ENCODE data around the gene EPO.
"Not testable (repeated sequence)": the region's sequence is repeated elsewhere in the genome, so short reads cannot be mapped to it uniquely, and the experiment has no call there.

The EPO gene

DNA sequence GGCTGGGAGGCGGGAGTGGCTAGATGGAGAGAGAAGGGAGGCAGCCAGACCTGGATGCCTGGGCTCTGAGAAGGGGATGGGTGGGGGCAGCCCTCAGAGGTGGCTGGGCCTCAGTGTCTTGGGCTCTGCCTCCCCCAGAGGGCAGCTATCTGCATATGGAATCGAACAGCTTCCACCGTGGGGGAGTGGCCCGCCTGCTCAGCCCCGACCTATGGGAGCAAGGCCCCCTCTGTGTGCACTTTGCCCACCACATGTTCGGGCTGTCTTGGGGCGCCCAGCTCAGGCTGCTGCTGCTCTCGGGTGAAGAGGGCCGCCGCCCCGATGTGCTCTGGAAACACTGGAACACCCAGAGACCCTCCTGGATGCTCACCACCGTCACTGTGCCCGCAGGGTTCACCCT, 16.4 kb downstream of the EPO start:
- no peaks in the 10 kb centered on the region for H3K9me3 ChIP-seq (ENCODE audit: control insufficient read depth in 2 of 2, low read length in 2 of 2)
- H3K27me3 ChIP-seq (ENCODE audit: control insufficient read depth in 2 of 2, insufficient read depth in 2 of 2, low read length in 2 of 2), result no peaks in the 10 kb centered on the region
- no peak overlapping the region for H3K4me3 ChIP-seq (ENCODE audit: low read length in 2 of 2)
- H3K4me1 ChIP-seq (ENCODE audit: control insufficient read depth in 2 of 2, insufficient read depth in 2 of 2, low read length in 2 of 2), result no peaks in the 10 kb centered on the region
- H3K9ac ChIP-seq (ENCODE audit: low read depth in 1 of 2, low read length in 2 of 2), result no peak overlapping the region
- H3K27ac ChIP-seq (ENCODE audit: low read depth in 2 of 2, low read length in 2 of 2), result no peak overlapping the region
- no peaks in the 10 kb centered on the region for H3K36me3 ChIP-seq (ENCODE audit: control insufficient read depth in 2 of 2, insufficient read depth in 2 of 2, low read length in 2 of 2)

DNA sequence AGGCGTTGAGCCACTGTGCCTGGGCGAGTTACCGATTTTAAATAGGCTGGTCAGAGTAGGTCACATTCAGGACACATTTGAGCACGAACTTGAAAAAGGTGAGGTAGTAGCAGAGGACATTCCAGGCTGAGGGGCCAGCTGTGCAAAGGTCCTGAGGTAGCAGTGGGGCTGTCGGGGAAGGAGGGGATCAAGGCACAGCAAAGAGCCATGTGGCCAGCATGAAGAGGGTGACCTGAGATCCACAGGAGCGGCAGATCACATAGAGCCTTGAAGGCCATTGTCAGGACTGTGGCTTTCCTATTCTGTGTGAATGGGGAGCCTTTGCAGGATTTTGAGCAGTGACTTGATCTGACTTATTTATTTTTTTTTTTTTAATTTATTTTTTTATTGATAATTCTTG, 19.7 kb downstream of the EPO start:
- Histone ChIP-seq H3K4me1 (ENCODE audit: control insufficient read depth in 2 of 2, insufficient read depth in 2 of 2, low read length in 2 of 2) (no peaks in the 10 kb centered on the region), H3K36me3 (ENCODE audit: control insufficient read depth in 2 of 2, insufficient read depth in 2 of 2, low read length in 2 of 2) (no peaks in the 10 kb centered on the region), H3K27ac (ENCODE audit: low read depth in 2 of 2, low read length in 2 of 2) (no peak overlapping the region), H3K9me3 (ENCODE audit: control insufficient read depth in 2 of 2, low read length in 2 of 2) (no peaks in the 10 kb centered on the region), H3K4me3 (ENCODE audit: low read length in 2 of 2) (no peak overlapping the region), H3K9ac (ENCODE audit: low read depth in 1 of 2, low read length in 2 of 2) (no peak overlapping the region), H3K27me3 (ENCODE audit: control insufficient read depth in 2 of 2, insufficient read depth in 2 of 2, low read length in 2 of 2) (no peaks in the 10 kb centered on the region)

DNA sequence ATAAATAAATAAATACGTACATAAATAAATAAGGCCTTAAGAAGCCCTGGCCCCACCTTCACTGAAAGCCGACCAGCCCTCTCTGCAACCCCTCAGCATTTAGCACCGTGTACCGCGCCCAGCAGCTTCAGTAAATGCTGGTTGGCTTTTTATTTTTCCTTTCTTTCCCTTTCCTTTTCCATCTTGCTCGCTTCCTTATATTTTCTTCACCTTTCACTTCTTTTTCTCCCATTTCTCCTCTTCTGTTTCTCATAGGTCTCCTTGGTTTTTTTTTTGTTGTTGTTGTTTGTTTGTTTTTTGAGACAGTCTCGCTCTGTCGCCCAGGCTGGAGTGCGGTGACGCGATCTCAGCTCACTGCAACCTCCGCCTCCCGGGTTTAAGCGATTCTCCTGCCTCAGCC, 24.3 kb downstream of the EPO start:
- no peaks in the 10 kb centered on the region for H3K27me3 ChIP-seq (ENCODE audit: control insufficient read depth in 2 of 2, insufficient read depth in 2 of 2, low read length in 2 of 2)

DNA sequence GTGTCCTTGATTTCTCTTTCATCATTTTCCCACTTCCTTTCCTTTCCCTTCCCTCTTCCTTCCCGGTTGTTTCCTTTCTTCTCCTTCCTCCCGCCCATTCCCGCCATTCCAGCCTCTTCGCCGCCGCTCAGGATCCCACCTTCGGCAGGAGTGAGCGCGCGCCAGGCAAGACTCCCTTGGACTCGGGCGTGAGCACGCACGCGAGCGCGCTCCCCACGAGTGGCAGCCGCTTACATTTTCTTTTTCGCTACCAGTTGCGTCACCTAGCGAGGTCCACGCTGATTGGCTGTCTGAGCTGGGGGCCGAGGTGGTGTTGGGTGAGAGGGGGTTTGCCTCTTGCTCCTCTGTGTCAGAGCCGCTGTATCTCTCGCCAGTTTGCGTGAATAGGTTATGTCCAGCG, 24.9 kb downstream of the EPO start:
- Histone ChIP-seq H3K27ac (ENCODE audit: low read depth in 2 of 2, low read length in 2 of 2) (no peak overlapping the region), H3K36me3 (ENCODE audit: control insufficient read depth in 2 of 2, insufficient read depth in 2 of 2, low read length in 2 of 2) (no peaks in the 10 kb centered on the region), H3K27me3 (ENCODE audit: control insufficient read depth in 2 of 2, insufficient read depth in 2 of 2, low read length in 2 of 2) (no peaks in the 10 kb centered on the region), H3K4me1 (ENCODE audit: control insufficient read depth in 2 of 2, insufficient read depth in 2 of 2, low read length in 2 of 2) (no peaks in the 10 kb centered on the region), H3K9ac (ENCODE audit: low read depth in 1 of 2, low read length in 2 of 2) (no peak overlapping the region), H3K4me3 (ENCODE audit: low read length in 2 of 2) (peak overlapping the region; percentile 28 to 56), H3K9me3 (ENCODE audit: control insufficient read depth in 2 of 2, low read length in 2 of 2) (no peaks in the 10 kb centered on the region)

More for the DNA sequence above, 24.3 kb downstream of the EPO start:
- peak overlapping the region in 1 of 2 donors; percentile 28 for H3K4me3 ChIP-seq (ENCODE audit: low read length in 2 of 2)
- H3K27ac ChIP-seq (ENCODE audit: low read depth in 2 of 2, low read length in 2 of 2), result no peak overlapping the region
- H3K9ac ChIP-seq (ENCODE audit: low read depth in 1 of 2, low read length in 2 of 2), result no peak overlapping the region
- no peaks in the 10 kb centered on the region for H3K9me3 ChIP-seq (ENCODE audit: control insufficient read depth in 2 of 2, low read length in 2 of 2)
- no peaks in the 10 kb centered on the region for H3K36me3 ChIP-seq (ENCODE audit: control insufficient read depth in 2 of 2, insufficient read depth in 2 of 2, low read length in 2 of 2)
- no peaks in the 10 kb centered on the region for H3K4me1 ChIP-seq (ENCODE audit: control insufficient read depth in 2 of 2, insufficient read depth in 2 of 2, low read length in 2 of 2)

DNA sequence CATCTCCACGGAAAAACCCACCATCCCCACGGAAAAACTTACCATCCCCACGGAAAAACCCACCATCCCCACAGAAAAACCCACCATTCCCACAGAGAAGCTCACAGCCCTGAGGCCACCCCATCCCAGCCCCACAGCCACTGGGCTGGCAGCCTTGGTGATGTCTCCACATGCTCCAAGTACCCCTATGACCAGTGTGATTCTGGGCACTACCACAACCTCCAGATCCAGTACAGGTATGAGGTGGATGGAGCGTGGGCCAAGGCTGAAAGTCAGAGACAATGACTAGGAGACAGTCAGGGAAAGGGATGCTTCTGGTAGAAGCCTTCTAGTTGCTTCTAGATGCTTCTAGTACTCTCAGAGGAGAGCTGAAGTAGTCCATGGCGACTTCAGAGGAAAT, 32.7 kb downstream of the EPO start:
- Histone ChIP-seq H3K4me1 (ENCODE audit: control insufficient read depth in 2 of 2, insufficient read depth in 2 of 2, low read length in 2 of 2) (no peaks in the 10 kb centered on the region), H3K9ac (ENCODE audit: low read depth in 1 of 2, low read length in 2 of 2) (no peak overlapping the region), H3K27ac (ENCODE audit: low read depth in 2 of 2, low read length in 2 of 2) (no peak overlapping the region), H3K36me3 (ENCODE audit: control insufficient read depth in 2 of 2, insufficient read depth in 2 of 2, low read length in 2 of 2) (no peaks in the 10 kb centered on the region), H3K9me3 (ENCODE audit: control insufficient read depth in 2 of 2, low read length in 2 of 2) (no peaks in the 10 kb centered on the region), H3K27me3 (ENCODE audit: control insufficient read depth in 2 of 2, insufficient read depth in 2 of 2, low read length in 2 of 2) (peaks cover 7 to 8% of the 10 kb centered on the region in 2 donors), H3K4me3 (ENCODE audit: low read length in 2 of 2) (no peak overlapping the region)

DNA sequence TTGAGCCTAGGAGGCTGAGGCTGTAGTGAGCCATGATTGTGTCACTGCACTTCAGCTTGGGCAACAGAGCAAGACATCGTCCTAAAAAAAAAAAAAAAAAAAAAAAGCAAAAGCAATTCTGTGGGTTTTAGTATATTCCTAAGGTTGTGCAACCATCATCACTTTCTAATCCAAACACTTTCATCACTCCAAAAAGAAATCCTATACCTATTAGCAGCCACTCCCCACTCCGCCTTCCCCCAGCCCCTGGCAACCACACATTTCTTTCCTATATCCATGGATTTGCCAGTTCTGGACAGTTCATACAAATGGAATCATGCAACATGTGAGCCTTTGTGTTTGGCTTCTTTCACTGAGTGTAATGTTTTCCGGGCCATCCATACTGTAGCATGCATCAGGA, 33.5 kb downstream of the EPO start:
- H3K27ac ChIP-seq (ENCODE audit: low read depth in 2 of 2, low read length in 2 of 2), result no peak overlapping the region
- H3K4me3 ChIP-seq (ENCODE audit: low read length in 2 of 2), result no peak overlapping the region
- no peaks in the 10 kb centered on the region for H3K36me3 ChIP-seq (ENCODE audit: control insufficient read depth in 2 of 2, insufficient read depth in 2 of 2, low read length in 2 of 2)
- peaks cover 7 to 8% of the 10 kb centered on the region in 2 donors for H3K27me3 ChIP-seq (ENCODE audit: control insufficient read depth in 2 of 2, insufficient read depth in 2 of 2, low read length in 2 of 2)
- no peak overlapping the region for H3K9ac ChIP-seq (ENCODE audit: low read depth in 1 of 2, low read length in 2 of 2)
- no peaks in the 10 kb centered on the region for H3K4me1 ChIP-seq (ENCODE audit: control insufficient read depth in 2 of 2, insufficient read depth in 2 of 2, low read length in 2 of 2)
- no peaks in the 10 kb centered on the region for H3K9me3 ChIP-seq (ENCODE audit: control insufficient read depth in 2 of 2, low read length in 2 of 2)

DNA sequence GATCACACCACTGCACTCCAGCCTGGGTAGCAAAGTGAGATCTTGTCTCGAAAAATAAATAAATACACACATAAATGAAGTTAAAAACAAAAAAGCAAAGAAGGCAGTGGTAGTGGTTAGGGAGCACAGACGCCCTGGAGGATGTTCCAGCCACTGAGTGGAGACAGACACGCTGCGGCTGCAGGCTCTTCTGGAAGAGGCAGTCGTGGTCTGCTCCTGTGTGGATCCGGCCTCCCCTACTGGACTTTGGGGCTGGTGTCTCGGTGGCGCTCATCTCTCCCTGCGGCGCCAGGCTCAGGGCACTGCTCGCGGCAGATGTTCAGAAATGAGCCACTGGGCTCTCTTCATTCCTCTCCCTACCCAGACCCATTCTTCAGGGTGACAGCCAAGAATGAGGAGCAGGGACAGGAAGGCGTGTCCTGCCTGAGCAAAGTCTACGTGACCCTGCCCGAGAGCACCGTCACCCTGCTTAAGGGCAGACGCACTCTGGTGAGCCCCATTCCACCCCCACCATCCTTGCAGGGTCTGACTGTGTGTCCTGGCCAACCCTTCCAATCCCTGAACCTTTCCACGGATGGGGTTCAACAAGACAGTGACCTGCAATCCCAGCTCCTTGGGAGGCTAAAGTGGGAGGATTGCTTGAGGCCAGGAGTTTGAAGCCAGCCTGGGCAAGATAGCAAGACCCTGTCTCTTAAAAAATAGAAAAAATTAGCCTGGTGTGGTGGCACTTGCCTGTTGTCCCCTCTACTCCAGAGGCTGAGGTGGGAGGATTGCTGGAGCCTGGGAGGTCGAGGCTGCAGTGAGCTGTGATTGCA, 39.3 kb downstream of the EPO start:
- no peaks in the 10 kb centered on the region for H3K36me3 ChIP-seq (ENCODE audit: control insufficient read depth in 2 of 2, insufficient read depth in 2 of 2, low read length in 2 of 2)
- no peaks in the 10 kb centered on the region for H3K27me3 ChIP-seq (ENCODE audit: control insufficient read depth in 2 of 2, insufficient read depth in 2 of 2, low read length in 2 of 2)
- peaks cover 0 to 2% of the 10 kb centered on the region in 2 donors for H3K4me1 ChIP-seq (ENCODE audit: control insufficient read depth in 2 of 2, insufficient read depth in 2 of 2, low read length in 2 of 2)
- no peak overlapping the region for H3K9ac ChIP-seq (ENCODE audit: low read depth in 1 of 2, low read length in 2 of 2)
- H3K9me3 ChIP-seq (ENCODE audit: control insufficient read depth in 2 of 2, low read length in 2 of 2), result no peaks in the 10 kb centered on the region
- no peak overlapping the region for H3K4me3 ChIP-seq (ENCODE audit: low read length in 2 of 2)
- no peak overlapping the region for H3K27ac ChIP-seq (ENCODE audit: low read depth in 2 of 2, low read length in 2 of 2)

DNA sequence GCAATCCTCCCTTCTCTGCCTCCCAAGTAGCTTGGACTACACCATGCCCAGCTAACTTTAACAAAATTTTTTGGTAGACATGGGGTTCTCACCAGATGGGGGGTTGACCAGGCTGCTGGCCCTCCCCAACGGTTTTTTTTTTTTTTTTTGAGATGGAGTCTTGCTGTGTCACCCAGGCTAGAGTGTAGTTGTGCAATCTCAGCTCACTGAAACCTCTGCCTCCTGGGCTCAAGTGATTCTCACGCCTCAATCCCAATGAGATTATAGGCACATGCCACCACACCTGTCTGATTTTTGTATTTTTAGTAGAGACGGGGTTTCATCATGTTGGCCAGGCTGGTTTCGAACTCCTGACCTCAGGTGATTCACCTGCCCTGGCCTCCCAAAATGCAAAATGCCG, 42.6 kb downstream of the EPO start:
- H3K36me3 ChIP-seq (ENCODE audit: control insufficient read depth in 2 of 2, insufficient read depth in 2 of 2, low read length in 2 of 2); H3K4me1 ChIP-seq (ENCODE audit: control insufficient read depth in 2 of 2, insufficient read depth in 2 of 2, low read length in 2 of 2); H3K9me3 ChIP-seq (ENCODE audit: control insufficient read depth in 2 of 2, low read length in 2 of 2); H3K27me3 ChIP-seq (ENCODE audit: control insufficient read depth in 2 of 2, insufficient read depth in 2 of 2, low read length in 2 of 2); H3K27ac ChIP-seq (ENCODE audit: low read depth in 2 of 2, low read length in 2 of 2); H3K9ac ChIP-seq (ENCODE audit: low read depth in 1 of 2, low read length in 2 of 2); H3K4me3 ChIP-seq (ENCODE audit: low read length in 2 of 2): not testable (repeated sequence)

DNA sequence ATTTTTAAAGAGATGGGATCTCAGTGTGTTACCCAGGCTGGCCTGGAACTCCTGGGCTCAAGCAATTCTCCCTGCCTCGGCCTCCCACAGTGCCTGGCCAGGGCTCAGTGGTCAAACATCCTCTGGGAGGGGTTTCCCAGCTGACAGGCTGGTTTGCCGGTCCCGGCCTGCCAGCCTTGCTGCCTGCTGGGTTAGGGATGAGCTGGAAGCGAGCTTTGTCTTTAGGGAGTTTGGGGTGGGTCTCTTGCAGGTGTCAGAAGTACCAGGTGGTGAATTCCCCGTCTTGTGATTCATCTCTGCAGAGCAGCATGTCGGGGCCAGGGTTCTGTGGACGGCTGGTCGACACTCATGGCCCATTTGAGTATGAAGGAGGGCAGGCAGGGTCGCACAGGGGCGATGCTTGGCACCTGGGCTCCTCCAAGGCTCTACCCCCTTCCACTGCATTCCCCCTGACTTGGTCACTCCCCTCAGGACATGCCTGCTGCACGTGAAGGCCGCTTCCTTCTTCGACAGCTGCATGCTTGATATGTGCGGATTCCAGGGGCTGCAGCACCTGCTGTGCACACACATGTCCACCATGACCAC, 43.4 kb downstream of the EPO start:
- Histone ChIP-seq H3K9me3 (ENCODE audit: control insufficient read depth in 2 of 2, low read length in 2 of 2) (no peaks in the 10 kb centered on the region), H3K36me3 (ENCODE audit: control insufficient read depth in 2 of 2, insufficient read depth in 2 of 2, low read length in 2 of 2) (no peaks in the 10 kb centered on the region), H3K4me1 (ENCODE audit: control insufficient read depth in 2 of 2, insufficient read depth in 2 of 2, low read length in 2 of 2) (peaks cover 0 to 2% of the 10 kb centered on the region in 2 donors), H3K9ac (ENCODE audit: low read depth in 1 of 2, low read length in 2 of 2) (no peak overlapping the region), H3K4me3 (ENCODE audit: low read length in 2 of 2) (no peak overlapping the region), H3K27ac (ENCODE audit: low read depth in 2 of 2, low read length in 2 of 2) (no peak overlapping the region), H3K27me3 (ENCODE audit: control insufficient read depth in 2 of 2, insufficient read depth in 2 of 2, low read length in 2 of 2) (peaks cover 0 to under 1% of the 10 kb centered on the region in 2 donors)

DNA sequence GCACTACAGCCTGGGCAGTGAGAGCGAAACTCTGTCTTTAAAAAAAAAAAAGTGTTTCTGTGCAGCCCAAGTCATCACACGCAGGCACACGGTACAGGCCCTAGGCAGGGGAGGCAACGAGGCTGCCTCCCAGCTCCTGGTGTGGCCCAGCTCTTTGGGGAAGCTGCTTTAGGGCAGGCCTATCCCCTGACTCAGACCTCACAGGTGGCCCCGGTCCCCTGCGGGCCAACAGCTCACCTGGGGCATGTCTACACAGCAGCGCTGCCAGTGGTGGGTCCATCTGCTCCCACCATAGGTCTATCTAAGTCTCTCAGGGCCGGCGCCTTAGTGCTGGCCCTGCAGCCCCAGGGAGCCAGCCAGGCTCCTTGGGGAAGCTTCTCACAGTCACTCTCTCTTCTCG, 44.6 kb downstream of the EPO start:
- no peak overlapping the region for H3K4me3 ChIP-seq (ENCODE audit: low read length in 2 of 2)

More for the DNA sequence above, 44.6 kb downstream of the EPO start:
- Histone ChIP-seq H3K9me3 (ENCODE audit: control insufficient read depth in 2 of 2, low read length in 2 of 2) (no peaks in the 10 kb centered on the region), H3K9ac (ENCODE audit: low read depth in 1 of 2, low read length in 2 of 2) (no peak overlapping the region), H3K27ac (ENCODE audit: low read depth in 2 of 2, low read length in 2 of 2) (no peak overlapping the region), H3K4me1 (ENCODE audit: control insufficient read depth in 2 of 2, insufficient read depth in 2 of 2, low read length in 2 of 2) (no peaks in the 10 kb centered on the region), H3K36me3 (ENCODE audit: control insufficient read depth in 2 of 2, insufficient read depth in 2 of 2, low read length in 2 of 2) (no peaks in the 10 kb centered on the region), H3K27me3 (ENCODE audit: control insufficient read depth in 2 of 2, insufficient read depth in 2 of 2, low read length in 2 of 2) (peaks cover 0 to 2% of the 10 kb centered on the region in 2 donors)

Data from mucosa of rectum (tissue), 2 donors.